HG03571 (cell line): ENCODE data around the gene CRAT.

Experiments used
- ATAC-seq: cut with Tn5 transposase; IDR thresholded peaks from one replicate; pipeline ENCODE4 v1.9.1; 2021; ENCODE audit not compliant: unreplicated experiment

CRAT gene

DNA sequence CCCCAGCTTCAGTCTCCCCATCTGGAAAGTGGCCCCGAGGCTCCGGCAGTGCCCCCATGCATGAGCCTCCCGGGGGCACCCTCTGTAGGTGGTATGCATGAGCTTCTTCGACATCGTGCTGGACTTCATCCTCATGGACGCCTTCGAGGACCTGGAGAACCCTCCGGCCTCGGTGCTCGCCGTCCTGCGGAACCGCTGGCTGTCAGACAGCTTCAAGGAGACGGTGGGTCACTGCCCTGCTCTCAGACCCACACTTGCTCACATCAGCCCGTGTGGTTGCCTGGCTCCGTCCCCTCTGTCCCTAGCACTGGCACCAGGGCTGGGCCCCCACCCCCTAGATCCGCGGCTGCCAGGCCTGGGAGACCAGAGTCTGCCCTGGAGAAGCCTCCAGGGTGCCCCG, 42.5 kb downstream of the CRAT start:
- ATAC-seq, result no peak

DNA sequence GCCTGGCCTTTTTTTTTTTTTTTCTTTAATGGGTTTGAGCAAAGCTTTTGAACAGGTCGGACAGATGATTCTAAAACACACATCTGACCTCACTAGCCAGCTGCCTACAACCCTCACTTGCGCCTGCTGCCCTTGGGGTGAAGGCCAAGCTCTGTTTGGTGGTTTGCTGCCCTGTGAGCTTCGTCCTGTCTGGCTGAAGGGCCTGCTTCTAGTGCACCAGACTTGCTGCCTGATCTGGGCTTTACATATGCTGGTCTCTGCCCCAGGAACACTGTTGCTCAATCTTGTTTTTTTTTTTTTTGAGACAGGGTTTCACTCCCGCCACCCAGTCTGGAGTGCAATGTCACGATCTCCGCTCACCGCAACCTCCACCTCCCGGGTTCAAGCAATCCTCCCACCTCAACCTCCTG, 46.1 kb downstream of the CRAT start:
- no peak for ATAC-seq

DNA sequence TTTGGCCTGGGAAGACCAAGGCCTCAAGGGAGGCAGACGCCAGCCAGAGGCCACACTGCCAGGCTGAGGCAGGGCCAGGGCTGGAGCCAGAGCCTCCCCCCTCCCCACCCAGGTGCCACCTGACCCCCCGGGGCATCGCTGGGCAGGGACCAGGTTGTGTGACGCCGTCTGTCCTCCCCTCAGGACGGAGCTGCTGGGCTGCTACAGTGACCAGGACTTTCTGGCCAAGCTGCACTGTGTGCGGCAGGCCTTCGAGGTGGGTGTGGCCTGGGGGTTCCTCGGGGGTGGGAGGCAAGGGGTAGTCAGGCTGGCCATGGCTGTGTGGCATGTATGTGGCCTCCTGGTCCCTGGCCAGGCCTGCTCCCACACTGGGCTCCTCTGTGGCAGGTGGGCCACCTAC, 47.5 kb downstream of the CRAT start:
- no peak for ATAC-seq

DNA sequence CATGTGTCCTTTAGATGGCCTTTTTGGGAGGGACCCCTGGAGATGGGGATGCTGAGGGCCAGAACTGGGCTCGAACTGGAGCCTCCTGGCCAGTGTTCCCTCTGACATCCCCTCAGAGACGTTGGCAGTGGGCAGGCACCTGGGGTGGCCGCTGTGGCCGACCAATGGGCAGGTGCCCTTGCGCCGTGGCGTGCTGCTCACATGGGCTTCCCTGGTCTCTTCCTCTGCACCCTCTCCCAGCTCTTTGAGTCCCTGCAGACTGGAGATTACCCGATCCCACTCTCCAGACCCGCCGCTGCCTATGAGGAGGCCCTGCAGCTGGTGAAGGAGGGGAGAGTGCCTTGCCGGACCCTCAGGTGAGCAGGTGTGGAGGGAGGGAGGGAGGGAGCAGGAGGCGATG, 49.6 kb downstream of the CRAT start:
- ATAC-seq, result no peak

DNA sequence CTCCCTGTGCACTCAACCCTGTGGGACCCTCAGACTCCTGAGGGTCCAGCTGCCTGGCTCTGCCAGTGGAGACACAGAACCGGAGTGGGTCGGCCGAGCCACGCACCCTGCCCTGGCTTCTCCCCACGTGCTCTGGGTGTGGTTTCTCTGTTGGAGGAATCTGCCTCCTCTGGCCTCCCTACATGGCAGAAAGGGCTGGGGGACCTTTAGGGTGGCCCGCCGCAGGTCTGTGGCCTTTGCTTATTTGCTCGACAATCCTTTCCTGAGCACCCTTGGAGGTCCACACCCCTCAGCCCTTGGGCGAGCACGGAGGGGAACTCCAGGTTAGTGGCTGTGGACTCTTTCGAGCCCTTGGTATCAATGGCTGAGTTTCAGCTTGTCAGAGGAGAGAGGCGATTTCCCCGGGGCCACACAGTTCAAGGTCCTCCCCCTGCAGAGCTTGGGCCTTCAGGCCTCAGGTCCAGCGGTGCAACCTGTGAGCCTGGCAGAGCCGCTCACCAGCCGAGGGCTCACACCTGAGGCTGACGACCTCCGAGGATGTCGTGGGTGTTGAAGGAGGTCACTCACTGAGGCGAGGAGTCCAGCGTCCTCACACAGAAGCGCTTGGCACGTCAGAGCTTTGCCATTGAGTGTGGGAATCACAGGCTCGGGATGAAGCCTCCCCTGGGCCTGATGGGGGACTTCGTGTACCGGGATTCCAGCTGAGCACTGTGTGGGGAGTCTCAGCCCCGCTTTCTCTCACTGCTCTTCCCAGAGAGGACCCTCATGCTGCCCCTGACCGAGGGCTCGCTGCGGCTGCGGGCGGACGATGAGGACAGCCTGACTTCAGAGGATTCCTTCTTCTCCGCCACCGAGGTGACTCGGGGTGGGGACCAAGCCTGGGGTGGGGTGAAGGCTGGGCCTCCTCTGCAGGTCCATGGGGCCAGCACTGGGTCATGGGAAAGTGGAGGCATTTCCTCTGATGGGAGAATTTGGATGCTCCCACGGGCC, 50.5 kb downstream of the CRAT start:
- ATAC-seq, result no peak

DNA sequence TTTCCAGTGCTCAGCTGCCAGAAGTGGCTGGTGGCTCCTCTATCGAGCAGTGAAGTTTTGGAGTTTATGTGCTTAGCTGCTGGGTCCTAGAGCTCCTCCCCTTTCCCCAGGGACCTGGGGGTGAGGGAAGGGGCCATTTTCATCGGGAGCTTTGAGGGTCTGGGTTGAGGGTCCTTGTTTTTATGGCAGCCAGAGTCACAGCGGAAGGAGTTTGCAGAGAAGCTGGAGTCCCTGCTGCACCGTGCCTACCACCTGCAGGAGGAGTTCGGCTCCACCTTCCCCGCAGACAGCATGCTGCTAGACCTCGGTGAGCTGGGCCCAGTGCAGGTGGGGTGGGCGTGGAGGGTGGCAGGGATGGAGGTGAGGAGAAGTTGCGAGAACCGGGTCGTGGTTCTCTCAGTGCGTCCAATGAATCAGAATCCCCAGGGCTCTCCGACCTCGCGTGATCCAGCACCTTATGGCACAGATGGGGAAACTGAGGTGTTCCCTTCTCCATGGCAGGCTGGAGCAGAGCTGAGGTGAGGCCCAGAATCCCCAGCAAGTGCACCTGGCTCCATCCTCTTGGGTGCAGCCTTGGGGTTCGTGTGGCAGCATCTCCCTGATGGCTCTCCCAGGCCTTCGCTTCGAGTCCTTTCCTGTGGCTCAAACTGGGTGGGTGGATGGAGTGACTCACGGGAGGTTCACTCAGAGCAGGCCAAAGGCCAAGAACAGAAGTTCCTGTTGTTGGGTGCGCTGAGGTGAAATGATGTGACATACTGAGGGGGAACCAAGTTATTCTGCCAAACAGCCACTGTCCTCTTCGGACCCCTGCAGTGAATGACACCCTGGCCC, 51.4 kb downstream of the CRAT start:
- ATAC-seq, result no peak

DNA sequence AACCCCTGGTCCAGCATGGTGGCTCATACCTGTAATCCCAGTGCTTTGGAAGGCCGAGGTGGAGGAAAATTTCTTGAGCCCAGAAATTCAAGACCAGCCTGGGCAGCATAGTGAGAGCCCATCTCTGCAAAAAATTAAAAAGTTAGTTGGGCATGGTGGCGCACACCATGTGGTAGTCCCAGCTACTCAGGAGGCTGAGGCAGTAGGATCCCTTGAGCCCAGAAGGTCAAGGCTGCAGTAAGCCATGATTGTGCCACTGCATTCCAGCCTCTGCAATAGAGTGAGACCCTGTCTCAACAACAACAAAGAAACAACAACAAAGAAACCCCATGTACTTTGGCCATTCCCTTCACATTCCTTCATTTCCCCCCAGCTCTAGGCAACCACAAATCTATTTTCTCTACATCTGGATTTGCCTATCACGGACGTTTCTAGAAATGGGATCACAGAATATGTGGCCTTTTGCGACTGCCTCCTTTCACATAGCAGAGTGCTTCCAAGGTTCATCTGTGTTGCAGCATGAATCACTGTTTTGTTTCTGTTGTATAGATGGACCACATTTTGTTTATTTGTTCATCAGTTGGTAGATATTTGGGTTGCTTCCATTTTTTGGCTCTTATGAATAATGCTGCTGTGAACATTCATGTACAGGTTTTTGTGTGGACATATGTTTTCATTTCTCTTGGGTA, 56.3 kb downstream of the CRAT start:
- no peak for ATAC-seq

DNA sequence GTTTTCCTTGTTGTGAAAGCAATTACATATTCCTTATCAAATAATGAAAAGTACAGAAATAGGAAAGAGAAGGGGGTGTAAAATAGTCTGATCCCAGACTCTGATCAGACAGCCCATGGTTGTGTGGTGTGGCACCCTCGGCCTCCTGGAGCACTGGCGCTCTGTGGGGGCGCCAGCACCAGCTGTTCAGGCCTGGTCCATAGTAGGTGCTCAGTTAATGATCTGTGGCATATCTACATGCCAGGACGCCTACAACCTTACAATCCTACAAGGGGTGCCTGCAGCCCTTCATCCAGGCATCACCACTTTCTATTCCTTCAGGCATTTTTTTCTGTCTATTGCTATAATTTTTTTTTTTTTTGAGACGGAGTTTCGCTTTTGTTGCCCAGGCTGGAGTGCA, 57.6 kb downstream of the CRAT start:
- no peak for ATAC-seq

DNA sequence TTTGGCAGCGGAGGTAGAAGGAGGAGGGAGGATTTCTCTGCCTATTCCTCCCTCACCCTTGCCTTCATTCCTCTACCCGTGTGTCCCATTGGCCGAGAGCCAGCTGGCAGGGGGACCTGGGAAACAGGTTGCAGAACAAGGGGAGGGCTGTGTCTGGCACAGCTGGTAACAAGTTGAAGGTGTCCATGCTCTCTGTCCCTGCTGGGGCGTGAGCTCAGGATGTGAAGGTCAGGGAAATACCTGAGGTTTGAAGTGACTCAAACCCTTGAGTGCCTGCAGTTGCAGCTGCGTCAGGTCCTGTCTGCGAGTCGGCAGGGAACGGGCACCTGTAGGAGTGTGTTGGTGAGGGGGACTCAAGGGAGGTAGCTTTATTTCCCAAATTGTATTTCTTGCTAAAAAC, 58.0 kb downstream of the CRAT start:
- ATAC-seq, result no peak
